A673 (cell line): Measurements from ENCODE around the gene RHOBTB1.

Experiments used
- CTCF ChIP-seq: fragments of 300-800, 200-600 bp; sonication (generic); conservative IDR thresholded peaks from 2 replicates; pipeline ENCODE4 v1.5.1; 2017; ENCODE audit warnings: low read depth, mild to moderate bottlenecking, antibody characterized with exemption, low read length, moderate library complexity, mixed read lengths
- EZH2 ChIP-seq: fragments of 200-600 bp; sonication (generic); IDR thresholded peaks from 2 replicates; pipeline ENCODE4 v1.6.1; 2017; ENCODE audit warnings: borderline replicate concordance, low read depth, mild to moderate bottlenecking, mixed read lengths, antibody characterized with exemption, low read length; ENCODE audit not compliant: poor library complexity, severe bottlenecking

DNA sequence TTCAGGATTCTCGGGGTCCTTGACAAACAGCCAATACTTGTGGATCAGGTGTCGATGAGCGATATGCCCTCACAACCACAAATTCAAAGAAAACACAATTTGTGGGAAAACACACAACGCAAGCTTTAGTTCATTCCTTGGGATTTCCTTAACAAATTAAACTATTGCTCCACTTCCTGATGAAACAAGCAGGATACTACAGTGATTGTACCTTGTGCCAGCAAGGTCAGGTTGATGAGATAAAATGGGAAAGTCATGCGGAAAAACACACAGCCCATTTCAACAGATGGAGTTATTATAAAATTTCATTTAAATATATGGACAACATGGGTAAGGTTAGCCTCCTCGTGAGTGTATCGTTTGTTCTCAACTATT lies 8.8 kb upstream of the RHOBTB1 start:
- TF ChIP-seq CTCF (no peak), EZH2 (no peak)
